Measurements from ENCODE around the gene CIAO3. TPM values are rescaled to one million over a fixed set of nuclear protein-coding genes. Genes with fewer than 3 reads are reported as not detected.

CIAO3 gene
- total RNA-seq, 1 experiment from 2014 or later, result 21.9 TPM

- H3K4me2 ChIP-seq (ENCODE audit: insufficient read depth, insufficient read length, low read length), result peak overlapping the region; percentile 71
- no peaks in the 10 kb centered on the region for H3K27me3 ChIP-seq (ENCODE audit: insufficient read depth, low read length)
- Mint-ChIP-seq H3K36me3 (ENCODE audit: insufficient read depth in 1 of 3, low read depth in 3 of 3) (peaks cover 14 to 37% (median 36%) of the 10 kb centered on the region in 3 experiments; a peak in 6 of 7 replicates), H3K27me3 (ENCODE audit: low read depth) (no peaks in the 10 kb centered on the region; the same call in 1 of the 2 replicates), H3K9me3 (no peaks in the 10 kb centered on the region), H3K4me1 (peaks cover 14 to 32% of the 10 kb centered on the region in 2 experiments), H3K4me3 (peak overlapping the region; percentile 81 to 86), H3K27ac (0 out of 7 replicates have a peak overlapping the region, but pooled peaks of 1 of the 3 experiments have one; percentile 66)
- no peaks in the 10 kb centered on the region for H3K79me1 ChIP-seq (ENCODE audit: insufficient read depth, low read depth, low read length, poor library complexity, severe bottlenecking)
- peaks cover 11% of the 10 kb centered on the region for H3K23me2 ChIP-seq (ENCODE audit: insufficient read length, low read depth, low read length, poor library complexity, severe bottlenecking)
- WGBS (ENCODE audit: extremely low coverage, insufficient read length, low lambda C conversion rate), result no CpG with 5 or more reads among the region's 28 CpGs
- no peak overlapping the region for H2BK5ac ChIP-seq (ENCODE audit: insufficient read length, low read length)
- no peak overlapping the region for H3K56ac ChIP-seq (ENCODE audit: insufficient read length, low read depth, low read length)
- H2BK120ac ChIP-seq (ENCODE audit: low read depth, low read length, poor library complexity, severe bottlenecking), result no peak overlapping the region
- H4K5ac ChIP-seq (ENCODE audit: insufficient read length, low read depth, low read length), result no peak overlapping the region
- no peak overlapping the region for H3K18ac ChIP-seq (ENCODE audit: insufficient read length, low read depth, low read length)
- no peak overlapping the region for H3T11ph ChIP-seq (ENCODE audit: low read length)
- H3K4me1 ChIP-seq (ENCODE audit: insufficient read depth, low read length), result no peaks in the 10 kb centered on the region
- no peak overlapping the region for H3K4ac ChIP-seq (ENCODE audit: low read depth, low read length)
- TF ChIP-seq CTCF (conservative IDR thresholded peaks at IDR 0.05), result no peak
- no peaks in the 10 kb centered on the region for H4K20me1 ChIP-seq (ENCODE audit: control insufficient read depth, insufficient read depth, insufficient read length)
- H3K9me3 ChIP-seq (ENCODE audit: control insufficient read depth, low read depth, low read length), result no peaks in the 10 kb centered on the region
- H4K8ac ChIP-seq (replicated peaks; ENCODE audit: insufficient read length, low read depth, low read length), result no peak overlapping the region
- no peak overlapping the region for H2AK5ac ChIP-seq (ENCODE audit: insufficient read length, low read length)
- no peak overlapping the region for H2AFZ ChIP-seq (ENCODE audit: low read length)
- H3K9ac ChIP-seq (ENCODE audit: extremely low read depth, insufficient read length, low read length), result no peak overlapping the region
- H3K27ac ChIP-seq (ENCODE audit: insufficient read length, low read depth, low read length), result no peak overlapping the region
- H3K79me2 ChIP-seq (ENCODE audit: insufficient read depth, low read length), result peaks cover 2% of the 10 kb centered on the region; the same call in 1 of the 2 replicates
- H2BK12ac ChIP-seq (ENCODE audit: insufficient read length, low read depth, low read length), result no peak overlapping the region
- H4K91ac ChIP-seq (ENCODE audit: insufficient read length, low read depth, low read length), result no peak overlapping the region
- H3K23ac ChIP-seq (ENCODE audit: insufficient read length, low read depth, low read length), result no peak overlapping the region
- no peak for DNase-seq
- no peak overlapping the region for H2BK15ac ChIP-seq (ENCODE audit: low read depth, low read length)
- no peak overlapping the region for H3K14ac ChIP-seq (ENCODE audit: insufficient read depth, low read length)
- H2BK20ac ChIP-seq (ENCODE audit: low read depth, low read length, poor library complexity, severe bottlenecking), result no peak overlapping the region
Observed at GRCh38 chr16:681746-682427, 58.9 kb downstream of the CIAO3 start.

Data from H9 (cell line).